Sigmoid colon (tissue), 4 donors: ENCODE measurements around the gene TGM4.

Experiments used
- EP300 ChIP-seq, 4 donors: sonication (generic); formaldehyde crosslinking; IDR thresholded peaks; one replicate each; pipeline ENCODE4 v1.6.1; 2017; ENCODE audit warnings: antibody characterized with exemption in 4 of 4
- POLR2A ChIP-seq, 2 donors: fragments of 450-650 bp; IDR thresholded peaks; one replicate each; pipeline ENCODE4 v1.6.1; 2016; ENCODE audit warnings: antibody characterized with exemption in 2 of 2, mild to moderate bottlenecking in 2 of 2, moderate library complexity in 2 of 2

DNA sequence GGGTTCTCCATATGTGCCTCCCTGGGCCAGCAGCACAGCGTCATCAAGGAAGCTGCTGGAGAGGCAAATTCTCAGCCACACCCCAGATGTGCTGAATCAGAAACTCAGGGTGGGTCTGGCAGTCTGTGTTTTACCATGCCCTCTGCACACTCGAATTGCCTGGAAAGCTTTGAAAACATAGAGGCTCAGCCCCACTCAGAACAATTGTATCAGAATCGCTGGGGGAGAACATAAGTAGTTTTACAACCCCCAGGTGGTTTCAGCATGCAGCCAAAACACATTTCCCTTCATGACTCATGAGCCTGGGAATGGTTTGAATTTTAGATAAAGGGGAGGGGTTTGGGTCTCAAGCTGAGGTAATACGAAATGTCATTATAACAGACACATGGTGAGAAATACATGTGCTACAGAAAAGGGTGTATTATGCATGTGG lies 9.6 kb downstream of the TGM4 start:
- TF ChIP-seq POLR2A (IDR thresholded peaks at IDR 0.05) (no peak), EP300 (IDR thresholded peaks at IDR 0.05) (no peak)
